Smooth muscle cell (in vitro differentiated cells): ENCODE data around the gene ATP6V1G1. TPM values are rescaled to one million over a fixed set of nuclear protein-coding genes. Genes with fewer than 3 reads are reported as not detected.

Experiments used
- DNase-seq: peaks from one replicate; lab custom pipeline; 2025; ENCODE audit not compliant: unreplicated experiment; lab: John Stamatoyannopoulos, UW
- H2AFZ ChIP-seq: fragments of 200-600 bp; sonication (generic); 2 replicates; pipeline ENCODE4 v1.6.0; 2016; ENCODE audit warnings: antibody characterized with exemption, low read depth, mild to moderate bottlenecking
- H3F3A ChIP-seq: fragments of 200-600 bp; sonication (generic); 2 replicates; pipeline ENCODE4 v1.6.0; 2017; ENCODE audit warnings: antibody characterized with exemption, low read depth
- H3K27ac ChIP-seq: fragments of 200-600 bp; sonication (generic); 2 replicates; pipeline ENCODE4 v1.5.1; 2016; ENCODE audit warnings: low read depth, mild to moderate bottlenecking
- H3K27me3 ChIP-seq: fragments of 200-600 bp; sonication (generic); 2 replicates; pipeline ENCODE4 v1.6.1; 2016; ENCODE audit warnings: low read depth, mild to moderate bottlenecking
- H3K36me3 ChIP-seq: fragments of 200-600 bp; sonication (generic); 2 replicates; pipeline ENCODE4 v1.5.1; 2016; ENCODE audit warnings: low read depth
- H3K4me1 ChIP-seq: fragments of 200-600 bp; sonication (generic); 2 replicates; pipeline ENCODE4 v1.5.1; 2016; ENCODE audit warnings: low read depth
- H3K4me2 ChIP-seq: fragments of 200-600 bp; sonication (generic); 2 replicates; pipeline ENCODE4 v1.6.0; 2016; ENCODE audit warnings: mild to moderate bottlenecking
- H3K4me3 ChIP-seq: fragments of 200-600 bp; sonication (generic); 2 replicates; pipeline ENCODE4 v1.5.1; 2016; ENCODE audit warnings: mild to moderate bottlenecking
- H3K79me2 ChIP-seq: fragments of 200-600 bp; sonication (generic); 2 replicates; pipeline ENCODE4 v1.6.0; 2016; ENCODE audit warnings: low read depth, mild to moderate bottlenecking
- H3K9ac ChIP-seq: fragments of 200-600 bp; sonication (generic); 2 replicates; pipeline ENCODE4 v1.6.0; 2016; ENCODE audit warnings: low read depth
- H3K9me3 ChIP-seq: fragments of 200-600 bp; sonication (generic); replicated peaks from 2 replicates; pipeline ENCODE4 v1.5.1; 2016; ENCODE audit warnings: low read depth
- H4K20me1 ChIP-seq: fragments of 200-600 bp; sonication (generic); 2 replicates; pipeline ENCODE4 v1.6.0; 2016; ENCODE audit warnings: low read depth
- WGBS: methylation state at CpG from one replicate; pipeline ENCODE4 v1.1.7; 2016; ENCODE audit warnings: low lambda C conversion rate; 5-methylcytosine and 5-hydroxymethylcytosine counted together
- polyA plus RNA-seq: library from polyadenylated mRNA; unstranded; fragments of >200 nt; fragmentation: Nextera tagmentation; extraction: Ambion mirVana; gene quantifications from 2 replicates; pipeline ENCODE4 v1.2.1, GENCODE V29; 2016
- total RNA-seq: library from RNA; depleted of rRNA; stranded (reverse); fragments of >200 nt; gene quantifications from 2 replicates; pipeline ENCODE4 v1.2.3, GENCODE V29; 2014
- TF ChIP-seq, protein P1 (sequence below): fragments of 200-600 bp; sonication (generic); IDR thresholded peaks from 2 replicates; pipeline ENCODE4 v1.5.1; 2017; ENCODE audit warnings: borderline replicate concordance, mild to moderate bottlenecking, antibody characterized with exemption; ENCODE audit not compliant: insufficient read depth, poor library complexity, severe bottlenecking

Gene ATP6V1G1
- total and polyA plus RNA-seq, 2 experiments from 2014 or later, result 340 to 400 TPM

DNA sequence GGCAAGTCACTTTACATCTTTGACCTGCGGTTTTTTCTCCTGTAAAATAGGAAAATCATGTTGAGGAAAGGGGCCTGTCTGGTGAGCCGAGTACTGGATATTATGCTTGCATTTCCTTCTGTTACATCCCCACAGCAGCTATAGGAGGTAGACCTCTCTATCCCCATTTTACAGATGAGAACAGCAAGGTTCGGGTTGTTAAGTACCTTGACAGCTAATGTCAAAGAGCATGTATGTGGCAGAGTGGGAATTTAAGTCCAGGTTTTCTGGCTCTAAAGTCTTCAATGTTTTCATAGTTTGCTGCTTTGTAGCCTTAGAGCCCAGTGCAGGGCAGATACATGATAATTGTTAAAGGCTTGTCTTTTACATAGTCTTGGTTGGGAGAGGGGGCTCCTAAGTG lies 26.4 kb downstream of the ATP6V1G1 start:
- DNase-seq, result no peak

DNA sequence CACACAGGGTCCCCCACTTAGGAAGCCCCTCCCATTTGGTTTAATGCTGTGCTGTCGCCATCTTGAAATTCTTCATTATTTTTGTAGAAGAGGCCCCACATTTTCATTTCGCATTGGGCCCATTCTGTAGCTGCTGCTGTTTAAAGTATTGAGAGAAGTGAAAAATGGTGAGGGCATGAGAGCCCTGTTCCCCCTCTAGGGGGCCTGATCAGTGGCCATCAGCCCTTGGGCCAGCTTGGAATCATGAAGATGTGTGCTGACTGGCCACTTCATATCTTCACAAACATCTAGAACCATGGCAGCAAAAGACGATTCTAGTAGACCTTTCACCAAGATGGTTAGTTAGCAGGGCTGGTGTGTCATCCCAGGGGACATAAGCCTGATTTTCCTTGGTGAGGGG lies 26.8 kb downstream of the ATP6V1G1 start:
- Histone ChIP-seq H3F3A (peaks cover 3% of the 10 kb centered on the region), H3K79me2 (peaks cover 54% of the 10 kb centered on the region), H3K27me3 (no peaks in the 10 kb centered on the region), H3K27ac (no peak overlapping the region), H2AFZ (no peak overlapping the region), H3K4me3 (no peak overlapping the region), H3K9ac (no peak overlapping the region), H3K36me3 (no peaks in the 10 kb centered on the region), H3K9me3 (no peaks in the 10 kb centered on the region), H4K20me1 (no peaks in the 10 kb centered on the region), H3K4me2 (no peak overlapping the region), H3K4me1 (no peaks in the 10 kb centered on the region)
- TF ChIP-seq, protein P1, sequence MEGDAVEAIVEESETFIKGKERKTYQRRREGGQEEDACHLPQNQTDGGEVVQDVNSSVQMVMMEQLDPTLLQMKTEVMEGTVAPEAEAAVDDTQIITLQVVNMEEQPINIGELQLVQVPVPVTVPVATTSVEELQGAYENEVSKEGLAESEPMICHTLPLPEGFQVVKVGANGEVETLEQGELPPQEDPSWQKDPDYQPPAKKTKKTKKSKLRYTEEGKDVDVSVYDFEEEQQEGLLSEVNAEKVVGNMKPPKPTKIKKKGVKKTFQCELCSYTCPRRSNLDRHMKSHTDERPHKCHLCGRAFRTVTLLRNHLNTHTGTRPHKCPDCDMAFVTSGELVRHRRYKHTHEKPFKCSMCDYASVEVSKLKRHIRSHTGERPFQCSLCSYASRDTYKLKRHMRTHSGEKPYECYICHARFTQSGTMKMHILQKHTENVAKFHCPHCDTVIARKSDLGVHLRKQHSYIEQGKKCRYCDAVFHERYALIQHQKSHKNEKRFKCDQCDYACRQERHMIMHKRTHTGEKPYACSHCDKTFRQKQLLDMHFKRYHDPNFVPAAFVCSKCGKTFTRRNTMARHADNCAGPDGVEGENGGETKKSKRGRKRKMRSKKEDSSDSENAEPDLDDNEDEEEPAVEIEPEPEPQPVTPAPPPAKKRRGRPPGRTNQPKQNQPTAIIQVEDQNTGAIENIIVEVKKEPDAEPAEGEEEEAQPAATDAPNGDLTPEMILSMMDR, result no peak
- 94% methylated on average over 3 of the region's 3 CpGs for WGBS
- DNase-seq, result no peak

More for the DNA sequence above, 26.4 kb downstream of the ATP6V1G1 start:
- Histone ChIP-seq H3K9me3 (no peaks in the 10 kb centered on the region), H2AFZ (no peak overlapping the region), H3K27me3 (no peaks in the 10 kb centered on the region), H3K36me3 (no peaks in the 10 kb centered on the region), H3K27ac (no peak overlapping the region), H3K79me2 (peaks cover 54% of the 10 kb centered on the region), H4K20me1 (no peaks in the 10 kb centered on the region), H3K4me3 (no peak overlapping the region), H3F3A (peaks cover 3% of the 10 kb centered on the region), H3K4me1 (no peaks in the 10 kb centered on the region), H3K9ac (no peak overlapping the region), H3K4me2 (no peak overlapping the region)
- 83% methylated on average over 3 of the region's 3 CpGs for WGBS
- TF ChIP-seq, protein P1, result no peak

DNA sequence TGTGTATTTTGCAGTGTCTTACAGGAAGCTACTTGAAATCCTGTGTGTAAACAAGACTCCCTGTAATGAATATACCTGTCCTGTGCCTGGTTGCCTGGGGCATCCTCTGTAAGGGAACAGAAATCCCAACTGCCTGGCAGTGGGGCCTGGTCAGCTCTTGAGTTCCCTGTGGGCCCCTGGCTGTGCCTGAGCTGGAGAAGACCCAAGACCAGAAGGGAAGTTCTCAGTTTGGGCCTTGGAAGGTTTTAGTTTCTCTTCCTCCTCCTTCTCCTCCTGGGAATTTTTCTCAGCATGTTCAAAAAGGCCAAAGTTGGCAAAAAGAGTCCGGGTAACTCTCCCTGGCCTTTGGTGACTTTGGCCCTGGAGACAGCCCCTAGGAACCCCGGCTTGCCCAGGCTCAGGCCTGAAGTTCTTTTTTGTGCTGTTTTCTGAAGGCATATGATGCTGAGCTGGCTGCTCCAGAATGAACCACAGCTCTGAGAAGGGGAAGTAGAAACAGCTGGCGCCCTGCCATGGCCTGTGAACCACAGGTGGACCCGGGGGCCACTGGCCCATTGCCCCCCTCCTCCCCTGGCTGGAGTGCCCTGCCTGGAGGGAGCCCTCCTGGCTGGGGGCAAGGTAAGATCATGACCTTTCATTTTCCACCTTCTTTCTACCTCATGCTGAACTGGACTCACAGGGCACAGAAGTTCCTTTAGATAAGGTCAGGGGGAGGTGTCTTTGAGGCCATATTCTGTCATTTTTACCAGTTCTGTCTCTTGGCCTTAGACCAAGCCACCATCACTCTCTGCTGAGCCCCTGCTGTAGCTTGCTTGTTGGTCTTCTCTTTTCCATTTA lies 29.3 kb downstream of the ATP6V1G1 start:
- H3K36me3 ChIP-seq, result no peaks in the 10 kb centered on the region
- H2AFZ ChIP-seq, result no peak overlapping the region
- H3F3A ChIP-seq, result peaks cover 6% of the 10 kb centered on the region
- no peaks in the 10 kb centered on the region for H3K4me1 ChIP-seq
- peaks cover 54% of the 10 kb centered on the region for H3K79me2 ChIP-seq
- H3K4me2 ChIP-seq, result no peak overlapping the region
- no peak for DNase-seq
- H3K27me3 ChIP-seq, result no peaks in the 10 kb centered on the region
- no peaks in the 10 kb centered on the region for H3K9me3 ChIP-seq
- no peak overlapping the region for H3K27ac ChIP-seq
- no peak overlapping the region for H3K4me3 ChIP-seq
- H3K9ac ChIP-seq, result no peak overlapping the region
- TF ChIP-seq, protein P1, result no peak
- no peaks in the 10 kb centered on the region for H4K20me1 ChIP-seq
- 94% methylated on average over 4 of the region's 4 CpGs for WGBS
